Urinary bladder (tissue), 4 donors: Measurements from ENCODE around the gene FBXL5. TPM values are rescaled to one million over a fixed set of nuclear protein-coding genes. Genes with fewer than 3 reads are reported as not detected.

Experiments used
- DNase-seq: peaks from one replicate; pipeline ENCODE4 v3.0.0-alpha.2; 2015; ENCODE audit errors: extremely low spot score
- H3K27ac ChIP-seq: one replicate; pipeline ENCODE4 v1.5.1; 2013; ENCODE audit warnings: low read depth, mild to moderate bottlenecking, moderate library complexity
- H3K36me3 ChIP-seq: one replicate; pipeline ENCODE4 v1.6.1; 2013; ENCODE audit warnings: mild to moderate bottlenecking, moderate library complexity; ENCODE audit not compliant: insufficient read depth
- H3K4me1 ChIP-seq: one replicate; pipeline ENCODE4 v1.6.1; 2013; ENCODE audit warnings: mild to moderate bottlenecking, moderate library complexity; ENCODE audit not compliant: insufficient read depth
- H3K4me3 ChIP-seq: one replicate; pipeline ENCODE4 v1.5.1; 2013; ENCODE audit warnings: low read depth, low read length
- WGBS: extraction: QIAGEN DNeasy Blood & Tissue Kit; methylation state at CpG from one replicate; pipeline ENCODE4 v1.1.7; 2013; 5-methylcytosine and 5-hydroxymethylcytosine counted together
- polyA plus RNA-seq: library from polyadenylated mRNA; stranded (reverse); fragments of 200-250 nt; gene quantifications from one replicate; pipeline ENCODE4 v1.2.3, GENCODE V29; 2013
- total RNA-seq: library from RNA; depleted of rRNA; stranded (reverse); fragments of >200 nt; gene quantifications from one replicate; pipeline ENCODE4 v1.2.3, GENCODE V29; 2014
- donor health status: healthy with polysubstance abuse.
- donor health status: healthy.

The FBXL5 gene
- total and polyA plus RNA-seq, 2 donors = 75.3 to 211 TPM

DNA sequence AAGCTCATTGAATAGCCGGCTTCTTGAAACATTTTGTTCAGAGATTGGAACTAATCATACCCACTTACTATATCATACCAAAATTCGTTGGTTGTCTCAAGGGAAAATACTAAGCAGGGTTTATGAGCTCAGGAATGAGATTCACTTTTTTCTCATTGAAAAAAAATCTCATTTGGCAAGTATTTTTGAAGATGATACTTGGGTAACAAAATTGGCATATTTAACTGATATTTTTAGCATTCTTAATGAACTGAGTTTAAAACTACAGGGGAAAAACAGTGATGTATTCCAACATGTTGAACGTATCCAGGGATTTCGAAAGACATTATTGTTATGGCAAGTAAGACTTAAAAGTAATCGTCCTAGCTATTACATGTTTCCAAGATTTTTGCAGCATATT lies 32.9 kb upstream of the FBXL5 start:
- WGBS = 65% methylated on average over 5 of the region's 5 CpGs
- Histone ChIP-seq H3K4me1 (peaks cover 4% of the 10 kb centered on the region), H3K36me3 (no peaks in the 10 kb centered on the region), H3K4me3 (no peak overlapping the region), H3K27ac (no peak overlapping the region)
- DNase-seq = no peak

DNA sequence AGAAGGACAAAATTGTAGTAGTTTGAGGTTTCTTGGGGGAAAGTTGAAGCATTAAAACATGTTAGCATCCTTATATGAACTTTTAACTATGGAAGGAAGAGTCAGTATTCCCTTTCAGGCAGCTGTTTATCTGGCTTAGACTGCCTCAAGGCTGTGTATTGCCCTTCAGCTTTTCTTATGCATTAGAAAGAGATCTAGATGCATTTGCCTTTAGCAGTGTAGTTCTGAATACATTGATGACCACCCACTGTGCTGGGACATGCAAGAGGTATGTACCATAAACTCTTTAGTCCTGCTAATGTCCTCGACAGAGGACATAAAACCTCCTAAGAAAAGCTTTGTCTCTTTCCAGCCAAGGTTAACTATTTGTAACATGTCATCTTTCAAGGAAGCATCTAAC lies 29.3 kb upstream of the FBXL5 start:
- peaks cover 4% of the 10 kb centered on the region for H3K4me1 ChIP-seq
- DNase-seq = no peak
- H3K27ac ChIP-seq = no peak overlapping the region
- WGBS = 70% methylated on average over 1 of the region's 1 CpG
- H3K36me3 ChIP-seq = no peaks in the 10 kb centered on the region
- H3K4me3 ChIP-seq = no peak overlapping the region

DNA sequence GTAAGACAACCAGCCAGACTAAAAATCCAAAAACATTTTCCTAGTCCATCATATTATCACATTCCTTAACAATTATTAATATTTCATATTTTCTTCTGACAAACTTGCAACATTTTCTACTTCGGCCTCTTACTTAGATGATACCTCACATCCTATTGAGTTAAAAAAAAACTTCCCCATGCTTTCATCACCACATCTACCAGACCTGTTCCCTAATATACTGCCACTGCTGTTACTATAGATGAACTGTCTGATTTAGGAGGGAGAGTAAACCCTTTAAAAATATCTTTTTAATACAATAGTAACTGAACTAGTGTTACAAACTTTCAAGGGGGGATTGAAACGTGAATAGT lies 28.0 kb upstream of the FBXL5 start:
- no peak for DNase-seq
- 81% methylated on average over 2 of the region's 2 CpGs for WGBS
- no peak overlapping the region for H3K27ac ChIP-seq
- no peaks in the 10 kb centered on the region for H3K36me3 ChIP-seq
- peaks cover 4% of the 10 kb centered on the region for H3K4me1 ChIP-seq
- H3K4me3 ChIP-seq = no peak overlapping the region

DNA sequence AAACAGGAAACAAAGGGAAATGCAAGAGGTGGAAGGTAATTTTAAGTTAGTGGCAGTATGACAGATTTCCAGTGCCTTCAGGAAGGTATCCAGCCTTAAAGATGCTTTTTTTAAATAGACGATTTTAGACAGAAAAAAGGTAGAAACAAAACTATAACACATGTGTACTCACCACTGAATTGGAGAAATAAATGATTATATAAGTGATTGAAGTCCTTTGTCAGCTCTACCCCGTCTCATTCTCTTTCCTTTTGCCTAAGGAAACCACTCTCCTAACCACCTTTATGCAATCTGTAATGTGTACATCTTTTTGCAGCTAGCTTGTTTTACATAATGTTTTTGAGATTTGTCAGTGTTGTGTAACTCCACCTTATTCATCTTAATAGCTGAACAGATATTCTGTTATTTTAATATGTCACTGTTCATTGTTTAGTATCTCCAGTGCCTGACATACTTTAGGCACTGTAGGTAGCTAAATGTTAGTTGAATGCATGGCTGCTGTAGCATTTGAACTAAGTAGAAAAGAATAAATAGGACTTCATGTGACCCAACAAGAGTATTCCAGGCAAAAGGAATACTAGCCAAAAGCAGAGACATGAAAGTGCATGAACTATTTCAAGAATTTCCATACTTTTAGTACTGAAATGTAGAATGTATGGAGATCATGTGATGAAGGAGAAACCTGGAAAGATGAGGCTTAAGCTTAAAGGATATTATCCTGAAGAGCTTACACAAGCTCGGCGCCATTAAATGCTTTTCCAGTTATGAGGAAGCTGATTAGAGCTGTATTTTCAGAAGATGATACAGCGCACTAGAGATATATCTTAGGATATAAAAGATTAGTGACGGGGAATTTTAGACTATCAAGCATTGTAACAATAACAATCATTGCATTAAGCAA lies 27.3 kb upstream of the FBXL5 start:
- H3K4me3 ChIP-seq = peak overlapping the region; percentile 79
- H3K36me3 ChIP-seq = no peaks in the 10 kb centered on the region
- H3K27ac ChIP-seq = peak overlapping the region; percentile 87
- no peak for DNase-seq
- 31% methylated on average over 6 of the region's 6 CpGs for WGBS
- peaks cover 4% of the 10 kb centered on the region for H3K4me1 ChIP-seq

DNA sequence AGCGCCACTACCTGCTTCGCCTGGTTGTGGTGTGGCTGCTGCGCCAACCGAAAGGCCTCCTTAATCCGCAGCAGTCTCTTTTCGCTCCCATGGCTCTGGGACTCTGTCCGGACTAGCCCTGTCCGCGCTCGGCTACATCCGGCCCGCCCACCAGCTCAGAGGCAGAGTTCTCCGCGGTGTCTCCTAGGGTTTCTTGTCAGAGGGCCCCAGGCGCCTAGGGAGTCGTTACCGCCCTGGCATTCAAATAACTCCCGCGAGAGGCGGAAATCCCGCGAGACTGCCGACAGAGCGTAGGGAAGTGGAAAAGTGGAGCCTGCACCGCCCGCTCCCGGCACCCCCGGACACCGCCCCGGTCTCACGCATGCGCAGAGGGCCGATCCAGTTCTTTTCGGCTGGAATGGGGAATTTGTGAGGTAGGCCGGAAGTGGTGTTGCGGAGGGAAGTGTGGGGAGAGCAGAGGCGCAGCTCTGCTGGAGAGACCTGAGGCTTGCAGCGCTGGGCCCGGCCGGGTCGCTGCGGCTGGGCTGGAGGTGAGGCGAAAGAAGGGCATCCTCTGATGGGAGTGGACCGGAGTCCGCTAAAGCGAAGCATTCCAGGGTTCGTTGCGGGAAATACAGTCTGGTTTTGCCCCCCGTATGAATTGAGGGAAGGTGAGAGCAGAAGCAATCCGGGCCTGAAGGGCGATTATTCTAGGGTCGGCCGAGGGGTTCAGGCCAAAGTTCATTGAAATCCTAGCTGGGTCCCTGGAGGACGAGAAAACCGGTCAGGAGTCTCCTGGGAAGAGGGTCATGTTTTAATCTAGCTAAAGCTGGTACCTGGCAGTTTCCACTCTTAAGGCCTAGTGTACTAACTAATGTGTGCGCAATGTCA lies 26.4 kb upstream of the FBXL5 start, which contains the start of gene FAM200B:
TSS of gene FAM200B (plus strand) at position 456 of the 870 bp plus-strand sequence. CDS start 5,151 bp downstream, outside the sequence.
- peak within 1 kb of the TSS; percentile 79 for H3K4me3 ChIP-seq
- under 1% methylated on average over 56 of the region's 56 CpGs for WGBS
- DNase-seq = peak; percentile 96

DNA sequence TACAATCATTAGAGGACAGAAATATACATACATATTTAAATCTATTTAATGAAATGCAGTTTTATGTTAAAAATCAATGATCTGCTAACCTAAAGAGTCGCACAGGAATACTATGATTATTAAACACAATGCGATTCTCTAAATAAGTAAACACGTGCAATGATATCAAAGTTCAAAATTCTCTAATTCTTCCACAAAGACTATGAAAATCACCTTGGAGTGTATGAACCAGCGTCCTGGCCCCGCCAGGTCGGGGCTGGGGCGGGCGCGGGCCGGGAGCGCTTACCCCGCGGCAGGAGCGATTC lies 25.9 kb upstream of the FBXL5 start:
- under 1% methylated on average over 14 of the region's 14 CpGs for WGBS
- DNase-seq = no peak
- Histone ChIP-seq H3K4me3 (peak overlapping the region; percentile 79), H3K4me1 (peaks cover 4% of the 10 kb centered on the region), H3K27ac (no peak overlapping the region), H3K36me3 (no peaks in the 10 kb centered on the region)

More for the DNA sequence above, 26.4 kb upstream of the FBXL5 start, which contains the start of gene FAM200B:
- Histone ChIP-seq H3K4me1 (peaks cover 4% of the 10 kb centered on the region), H3K36me3 (no peaks in the 10 kb centered on the region), H3K27ac (peak within 1 kb of the TSS; percentile 87)

DNA sequence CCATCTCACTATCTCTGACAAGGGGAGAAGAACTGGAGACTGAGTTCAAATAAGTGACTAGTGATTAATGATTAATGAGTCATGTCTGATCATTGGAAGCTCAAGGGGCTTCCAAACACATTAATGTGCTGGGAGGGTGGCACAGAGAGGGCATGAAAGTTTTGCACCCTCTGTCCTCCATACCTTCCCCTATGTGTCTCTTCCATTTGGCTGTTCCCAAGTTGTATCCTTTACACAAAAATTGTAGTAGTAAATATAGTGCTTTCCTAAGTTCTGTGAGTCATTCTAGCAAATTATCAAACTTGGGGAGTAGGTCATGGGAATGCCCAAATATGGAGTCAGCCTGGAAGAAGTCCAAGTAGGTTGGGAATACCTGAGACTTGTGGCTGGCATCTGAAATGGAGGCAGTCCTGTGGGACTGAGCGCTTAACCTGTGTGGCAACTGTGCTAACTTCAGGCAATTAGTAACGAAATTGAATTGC lies 22.4 kb upstream of the FBXL5 start:
- WGBS = 88% methylated on average over 2 of the region's 2 CpGs
- Histone ChIP-seq H3K4me1 (no peaks in the 10 kb centered on the region), H3K36me3 (no peaks in the 10 kb centered on the region), H3K27ac (no peak overlapping the region), H3K4me3 (no peak overlapping the region)
- no peak for DNase-seq

DNA sequence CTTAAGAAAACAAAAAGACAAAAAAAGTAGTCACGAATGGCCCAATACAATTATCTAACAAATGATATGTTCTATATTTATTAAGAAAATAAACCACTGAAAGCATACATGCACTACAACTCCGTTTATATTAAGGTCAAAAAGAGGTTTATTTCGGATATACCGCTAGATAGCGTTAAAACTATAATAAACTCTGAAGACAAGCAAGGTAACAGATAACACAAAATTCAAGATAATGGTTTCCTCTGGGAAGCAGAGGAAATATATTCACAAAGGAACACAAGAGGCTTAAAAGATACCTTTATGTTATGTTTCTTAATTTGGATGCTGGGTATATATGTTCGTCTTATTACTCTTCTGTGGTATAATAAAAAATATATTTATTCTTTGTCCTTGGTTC lies 21.7 kb upstream of the FBXL5 start:
- Histone ChIP-seq H3K4me1 (no peaks in the 10 kb centered on the region), H3K4me3 (no peak overlapping the region), H3K36me3 (no peaks in the 10 kb centered on the region), H3K27ac (no peak overlapping the region)
- DNase-seq = no peak
- 87% methylated on average over 6 of the region's 6 CpGs for WGBS

DNA sequence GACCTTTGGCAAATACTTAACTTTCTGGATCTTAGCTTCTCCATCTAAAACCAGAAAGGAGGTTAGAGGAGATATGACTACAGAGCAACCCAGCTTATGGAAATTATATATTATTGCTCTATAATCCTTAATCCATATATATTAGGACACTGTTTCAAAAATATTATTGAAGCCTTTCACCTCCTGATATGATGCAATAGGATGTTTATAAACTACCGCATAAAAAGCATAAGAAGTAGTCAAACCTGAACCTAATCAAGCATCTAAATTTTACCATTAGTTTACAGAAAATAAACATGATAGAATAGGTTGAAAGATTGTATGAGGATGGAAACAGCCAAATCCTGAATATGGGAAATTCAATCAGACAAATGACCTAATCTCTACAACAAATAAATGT lies 20.9 kb upstream of the FBXL5 start:
- no peaks in the 10 kb centered on the region for H3K36me3 ChIP-seq
- no peak overlapping the region for H3K27ac ChIP-seq
- H3K4me1 ChIP-seq = no peaks in the 10 kb centered on the region
- DNase-seq = no peak
- 87% methylated on average over 1 of the region's 1 CpG for WGBS
- no peak overlapping the region for H3K4me3 ChIP-seq

DNA sequence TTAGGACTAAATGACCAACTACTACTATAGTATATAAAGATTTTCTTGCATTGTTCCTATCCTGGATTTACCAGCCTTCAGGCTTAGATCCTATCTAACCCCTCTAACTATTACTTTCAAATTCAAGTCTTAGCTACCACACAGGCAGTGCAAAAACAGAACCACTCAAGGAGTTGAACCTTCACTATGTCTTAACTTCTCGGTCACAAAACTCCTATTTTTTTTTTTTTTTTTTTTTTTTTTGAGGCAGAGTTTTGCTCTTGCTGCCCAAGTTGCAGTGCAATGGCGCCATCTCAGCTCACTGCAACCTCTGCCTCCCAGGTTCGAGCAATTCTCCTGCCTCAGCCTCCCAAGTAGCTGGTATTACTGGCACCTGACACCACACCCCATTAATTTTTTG lies 20.2 kb upstream of the FBXL5 start:
- Histone ChIP-seq H3K36me3 (no peaks in the 10 kb centered on the region), H3K4me1 (no peaks in the 10 kb centered on the region), H3K4me3 (no peak overlapping the region), H3K27ac (no peak overlapping the region)
- 94% methylated on average over 3 of the region's 3 CpGs for WGBS
- no peak for DNase-seq

DNA sequence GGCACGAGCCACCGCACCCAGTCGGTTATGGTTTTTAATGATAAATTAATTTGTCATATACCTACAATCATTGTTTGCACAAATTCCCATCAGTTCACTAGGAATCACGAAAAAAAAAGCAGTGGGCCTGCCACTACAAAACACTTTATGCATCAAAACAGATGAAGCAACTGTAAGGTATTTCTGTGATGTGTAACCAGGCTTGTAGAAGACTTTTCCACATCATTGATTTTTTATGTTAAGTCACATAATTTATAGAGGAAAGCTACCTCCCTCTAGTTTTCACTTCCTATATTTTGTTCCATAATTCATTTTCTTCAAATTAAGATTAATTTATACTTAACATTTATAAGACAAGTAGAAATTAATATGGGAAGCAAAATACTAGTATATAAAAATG lies 19.8 kb upstream of the FBXL5 start:
- no peak overlapping the region for H3K4me3 ChIP-seq
- no peaks in the 10 kb centered on the region for H3K36me3 ChIP-seq
- no peaks in the 10 kb centered on the region for H3K4me1 ChIP-seq
- WGBS = 96% methylated on average over 4 of the region's 4 CpGs
- no peak for DNase-seq
- no peak overlapping the region for H3K27ac ChIP-seq

DNA sequence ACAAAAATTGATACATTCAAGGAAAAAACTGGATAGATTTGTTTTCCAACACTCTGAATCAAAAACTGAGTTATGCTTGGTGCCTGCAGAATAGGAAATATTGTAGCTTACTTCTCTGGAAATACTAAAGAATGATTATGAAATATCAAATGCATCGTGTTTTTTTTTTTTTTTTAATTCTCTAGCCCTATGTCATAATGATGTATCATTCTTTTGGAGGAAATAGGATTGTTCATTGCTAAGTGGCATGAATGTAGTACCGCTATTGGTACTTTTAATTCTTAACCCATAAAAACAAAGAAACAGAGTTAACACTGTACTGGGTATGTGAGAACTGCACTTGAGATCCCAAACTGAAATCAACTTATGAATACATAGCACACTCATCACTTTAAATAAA lies 18.9 kb upstream of the FBXL5 start:
- H3K4me1 ChIP-seq = no peaks in the 10 kb centered on the region
- no peak overlapping the region for H3K27ac ChIP-seq
- H3K4me3 ChIP-seq = no peak overlapping the region
- WGBS = 94% methylated on average over 2 of the region's 2 CpGs
- no peak for DNase-seq
- H3K36me3 ChIP-seq = no peaks in the 10 kb centered on the region

DNA sequence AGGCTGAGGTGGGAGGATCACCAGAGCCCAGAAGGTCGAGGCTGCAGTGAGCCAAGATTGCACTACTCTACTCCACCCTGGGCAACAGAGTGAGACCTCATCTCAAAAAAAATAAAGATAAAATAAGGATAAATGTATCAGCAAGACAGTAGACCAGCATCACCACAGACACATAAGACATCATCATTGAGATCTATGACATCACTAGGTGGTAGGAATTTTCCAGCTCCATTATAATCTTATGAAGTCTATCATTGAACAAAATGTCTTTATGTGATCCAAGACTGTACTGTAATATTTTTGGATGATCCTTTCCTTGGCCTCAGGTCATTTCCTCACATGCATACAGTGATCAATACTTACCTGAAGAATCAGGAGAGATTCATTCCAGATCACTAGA lies 18.2 kb upstream of the FBXL5 start:
- no peaks in the 10 kb centered on the region for H3K36me3 ChIP-seq
- DNase-seq = no peak
- H3K27ac ChIP-seq = no peak overlapping the region
- WGBS = 98% methylated on average over 1 of the region's 1 CpG
- no peak overlapping the region for H3K4me3 ChIP-seq
- no peaks in the 10 kb centered on the region for H3K4me1 ChIP-seq

DNA sequence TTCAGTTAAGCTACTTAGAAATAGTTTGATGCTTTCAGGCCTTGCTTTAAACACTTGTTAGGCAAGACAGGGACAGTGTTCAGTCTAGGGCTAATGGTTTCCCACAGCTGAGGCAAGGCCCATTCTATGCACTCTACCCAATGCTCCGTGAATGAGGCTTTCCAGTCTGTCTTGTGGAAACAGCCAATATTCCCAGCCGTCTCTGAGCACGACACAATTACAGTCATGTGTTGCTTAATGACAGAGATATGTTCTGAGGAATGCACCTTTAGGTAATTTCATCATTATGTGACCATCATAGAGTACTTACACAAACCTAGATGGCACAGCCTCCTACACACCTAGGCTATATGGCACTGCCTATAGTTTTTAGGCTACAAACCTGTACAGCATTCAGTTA lies 16.9 kb upstream of the FBXL5 start:
- Histone ChIP-seq H3K27ac (no peak overlapping the region), H3K4me1 (no peaks in the 10 kb centered on the region), H3K36me3 (no peaks in the 10 kb centered on the region), H3K4me3 (no peak overlapping the region)
- WGBS = 99% methylated on average over 3 of the region's 3 CpGs
- no peak for DNase-seq
